Stimulated activated CD8-positive, alpha-beta memory T cell treated with anti-CD3 and anti-CD28 coated beads, Interleukin-7, amount 100 ng/mL, for 1 hour (primary cell): ENCODE measurements around the gene PLCB4.
"Not testable (repeated sequence)": the region's sequence is repeated elsewhere in the genome, so short reads cannot be mapped to it uniquely, and the experiment has no call there.

Experiments
- DNase-seq, 2 donors: peaks; one replicate each; pipeline ENCODE4 v3.0.0-alpha.2; 2020; ENCODE audit warnings: low read depth in 2 of 2

The PLCB4 gene

GRCh38 chr20:9068841-9069663, at the start of gene PLCB4:
Gene PLCB4, plus strand, starts transcription at chr20:9069087. Its CDS starts 238,728 bp downstream, at chr20:9307815.
- DNase-seq: no peak

DNA sequence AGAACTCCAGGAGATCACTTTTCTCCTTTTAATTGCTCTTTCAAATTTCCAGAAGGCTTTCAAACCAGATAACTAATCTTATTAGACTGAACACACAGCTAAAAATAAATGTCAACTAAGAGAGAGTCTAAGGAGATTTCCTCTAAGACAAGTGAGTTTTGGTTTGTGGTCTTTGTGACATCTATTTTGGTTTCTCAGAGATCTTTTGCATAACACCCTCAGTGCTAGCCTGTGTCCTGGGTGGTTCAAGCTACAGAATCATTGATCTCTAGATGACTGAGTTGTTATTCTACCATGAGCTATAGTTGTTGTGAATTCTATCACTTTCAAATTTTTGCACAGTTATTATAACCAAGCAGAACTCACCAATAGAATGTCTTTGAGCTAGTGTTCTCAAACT, 49.1 kb upstream of the PLCB4 start:
- no peak for DNase-seq

- no peak for DNase-seq
Observed at GRCh38 chr20:9021216-9021615, 47.7 kb upstream of the PLCB4 start.

GRCh38 chr20:9021699-9022098, 47.2 kb upstream of the PLCB4 start:
- no peak for DNase-seq

- no peak for DNase-seq
Observed at GRCh38 chr20:9022376-9022775, 46.5 kb upstream of the PLCB4 start.

- DNase-seq: no peak
Observed at GRCh38 chr20:9024606-9025005, 44.3 kb upstream of the PLCB4 start.

DNA sequence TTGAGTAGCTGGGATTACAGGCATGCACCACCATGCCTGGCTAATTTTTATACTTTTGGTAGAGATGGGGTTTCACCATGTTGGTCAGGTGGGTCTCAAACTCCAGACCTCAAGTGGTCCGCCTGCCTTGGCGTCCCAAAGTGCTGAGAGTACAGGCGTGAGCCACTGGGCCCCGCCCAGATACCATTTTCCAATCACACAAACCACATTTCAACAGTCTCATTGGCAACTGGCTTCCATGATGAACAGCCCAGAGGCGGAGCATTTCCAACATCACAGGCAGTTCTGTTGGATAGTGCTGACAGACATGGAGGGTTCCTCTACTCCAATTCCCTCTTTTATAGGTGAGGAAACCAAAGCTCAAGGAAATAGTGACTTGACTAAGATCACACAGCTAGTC, 43.9 kb upstream of the PLCB4 start:
- no peak for DNase-seq

- no peak for DNase-seq
Observed at GRCh38 chr20:9025643-9026042, 43.2 kb upstream of the PLCB4 start.

DNA sequence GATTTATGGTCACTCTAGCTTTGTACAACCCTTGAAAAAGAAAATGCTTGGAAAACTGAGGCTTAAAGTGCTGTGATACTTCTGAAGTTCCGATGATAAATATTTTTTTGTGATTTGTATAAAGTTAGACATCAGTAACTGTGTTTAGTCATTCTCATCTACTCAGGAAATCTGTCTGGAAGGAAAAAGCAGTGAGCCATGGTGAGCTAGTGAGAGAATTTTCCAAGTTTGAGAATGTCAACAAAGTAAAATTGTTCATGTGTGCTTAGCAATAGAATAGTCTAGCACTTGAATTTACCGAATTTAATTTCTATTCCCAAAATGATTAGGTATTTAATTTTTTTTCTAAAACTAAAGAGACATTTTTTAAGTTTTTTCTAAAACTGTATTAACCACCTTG, 41.3 kb upstream of the PLCB4 start:
- no peak for DNase-seq

GRCh38 chr20:9028419-9028818, 40.5 kb upstream of the PLCB4 start:
- DNase-seq: no peak

DNA sequence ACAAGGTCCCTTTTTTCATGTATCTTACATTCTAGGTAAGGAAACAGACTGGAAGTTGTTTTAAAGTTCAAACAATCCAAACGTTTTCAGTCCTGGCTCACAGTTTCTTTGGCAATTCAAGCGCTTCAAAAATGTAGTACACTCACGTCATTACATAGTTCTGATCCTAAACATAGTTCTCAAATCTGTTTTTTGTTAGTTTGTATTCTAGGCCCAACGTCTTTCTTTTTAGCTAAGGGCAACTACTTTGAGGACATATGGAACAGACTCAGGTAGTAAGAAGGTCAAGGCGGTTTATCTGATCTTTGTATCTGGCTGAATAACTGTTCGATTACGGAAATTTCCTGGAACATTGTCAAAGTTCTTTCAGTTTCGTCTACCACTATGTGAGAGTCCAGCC, 36.9 kb upstream of the PLCB4 start:
- no peak for DNase-seq

- no peak for DNase-seq
Observed at GRCh38 chr20:9032758-9033157, 36.1 kb upstream of the PLCB4 start.

DNA sequence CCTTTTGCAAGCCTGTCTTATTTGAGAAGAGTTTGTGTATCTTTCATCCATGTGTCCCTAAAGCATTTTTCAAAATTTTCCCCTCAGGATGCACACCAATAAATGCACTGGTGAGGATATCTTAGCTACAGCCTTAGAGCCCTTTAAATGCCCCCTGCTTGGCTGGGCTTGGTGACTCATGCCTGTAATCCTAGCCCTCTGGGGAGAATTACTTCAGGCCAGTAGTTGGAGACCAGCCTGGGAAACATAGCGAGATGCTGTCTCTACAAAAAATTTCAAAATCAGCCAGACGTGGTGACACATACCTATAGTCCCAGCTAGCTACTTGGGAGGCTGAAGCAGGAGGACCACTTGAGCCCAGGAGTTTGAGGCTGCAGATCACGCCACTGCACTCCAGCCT, 33.8 kb upstream of the PLCB4 start:
- no peak for DNase-seq

DNA sequence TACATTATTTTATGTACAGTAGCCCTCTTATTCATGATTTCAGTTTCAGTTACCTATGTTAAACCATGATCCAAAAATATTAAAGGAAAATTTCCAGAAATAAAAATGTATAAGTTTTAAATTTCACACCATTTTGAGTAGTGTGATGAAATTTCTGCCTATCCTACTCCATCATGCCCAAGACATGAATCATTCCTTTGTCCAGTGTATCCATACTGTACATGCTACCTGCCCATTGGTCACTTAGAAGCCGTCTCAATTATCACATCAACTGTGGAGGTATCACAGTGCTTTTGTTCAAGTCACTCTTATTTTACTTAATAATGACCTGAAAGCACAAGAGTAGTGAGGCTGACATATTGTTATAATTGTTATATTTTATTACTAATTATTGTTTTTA, 32.3 kb upstream of the PLCB4 start:
- no peak for DNase-seq

DNA sequence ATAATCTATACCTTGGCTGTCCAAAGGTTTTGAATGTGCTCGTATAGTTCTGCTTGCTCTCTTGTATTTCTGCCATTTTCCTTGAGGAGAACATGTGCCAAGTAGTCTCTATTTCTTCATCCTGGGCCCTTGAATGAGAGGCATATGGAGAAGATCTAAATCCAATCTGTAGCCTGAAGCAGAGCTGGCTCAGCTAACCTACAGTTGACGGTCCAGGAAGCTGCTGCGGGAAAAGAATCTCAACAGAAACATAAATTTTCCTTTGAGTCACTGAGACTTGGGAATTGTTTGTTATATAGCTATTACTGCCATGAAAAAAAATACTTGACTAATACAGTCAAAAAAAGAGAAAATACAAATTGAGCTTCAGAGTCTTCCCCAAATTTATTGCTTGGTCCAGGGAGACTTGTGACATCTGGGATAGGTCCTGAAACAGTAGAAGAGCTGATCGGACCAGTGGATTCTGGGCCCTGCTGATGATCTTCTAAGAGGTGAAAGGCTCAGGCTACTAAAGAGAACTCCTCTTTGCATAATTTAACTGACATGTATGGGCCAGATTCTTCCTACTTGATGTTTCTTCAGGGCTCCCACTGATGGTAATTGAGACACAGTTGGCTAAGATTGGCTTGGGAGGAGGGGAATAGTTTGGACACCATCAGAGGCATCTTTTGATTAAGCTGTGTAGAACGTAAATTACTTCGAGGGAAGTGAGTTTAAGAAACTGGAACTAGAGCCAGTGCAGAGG, 29.9 kb upstream of the PLCB4 start:
- DNase-seq: no peak

DNA sequence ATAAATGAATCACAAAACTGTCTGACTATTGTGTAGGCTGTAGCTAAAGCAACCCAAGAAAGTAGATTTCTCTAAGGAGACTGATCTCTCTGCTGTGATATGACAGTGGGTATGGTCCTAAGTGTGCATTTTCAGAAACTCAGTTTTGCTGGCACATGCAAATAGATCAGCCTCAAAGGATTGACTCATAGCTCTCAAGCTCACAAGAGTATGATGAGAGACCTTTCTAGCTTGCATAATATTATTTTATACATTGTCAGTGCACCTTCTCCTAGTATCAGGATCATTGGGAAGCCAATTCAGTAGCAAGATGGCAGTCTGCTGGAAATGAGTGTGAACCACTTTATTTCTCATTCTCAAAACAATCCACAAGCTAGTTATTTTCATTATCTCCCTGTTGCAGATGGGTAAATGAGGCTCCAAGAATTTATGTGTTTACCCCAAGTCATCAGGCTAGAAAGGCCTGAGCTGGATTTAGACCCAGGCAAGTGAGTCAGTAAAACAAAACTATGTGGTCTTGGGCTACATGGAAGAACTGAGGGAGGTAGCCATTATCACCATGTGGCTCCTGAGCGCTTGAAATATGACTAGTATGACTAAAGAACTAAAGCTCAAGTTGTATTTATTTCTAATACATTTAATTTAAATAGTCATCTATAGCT, 27.9 kb upstream of the PLCB4 start:
- DNase-seq: no peak

DNA sequence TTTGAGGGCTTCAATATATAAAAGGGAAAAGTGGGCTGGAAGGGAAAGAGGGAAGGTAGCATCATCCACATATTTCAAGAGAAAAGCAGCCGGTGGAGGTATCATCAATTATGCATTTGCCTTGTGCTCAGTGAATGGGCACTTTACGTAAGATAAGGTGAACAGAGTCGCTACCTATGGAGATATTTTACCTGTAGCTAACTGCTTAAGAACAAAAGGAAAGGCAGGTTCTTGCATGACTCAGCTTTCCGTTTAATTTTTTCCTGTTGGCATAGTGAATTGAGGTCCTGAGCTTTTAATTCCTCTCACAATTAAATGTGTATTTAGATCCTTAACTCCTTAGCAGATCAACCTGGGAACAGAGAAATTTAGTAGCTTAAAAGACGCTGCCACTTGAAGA, 25.5 kb upstream of the PLCB4 start:
- no peak for DNase-seq

GRCh38 chr20:9047928-9048327, 21.0 kb upstream of the PLCB4 start:
- DNase-seq: not testable (repeated sequence)

DNA sequence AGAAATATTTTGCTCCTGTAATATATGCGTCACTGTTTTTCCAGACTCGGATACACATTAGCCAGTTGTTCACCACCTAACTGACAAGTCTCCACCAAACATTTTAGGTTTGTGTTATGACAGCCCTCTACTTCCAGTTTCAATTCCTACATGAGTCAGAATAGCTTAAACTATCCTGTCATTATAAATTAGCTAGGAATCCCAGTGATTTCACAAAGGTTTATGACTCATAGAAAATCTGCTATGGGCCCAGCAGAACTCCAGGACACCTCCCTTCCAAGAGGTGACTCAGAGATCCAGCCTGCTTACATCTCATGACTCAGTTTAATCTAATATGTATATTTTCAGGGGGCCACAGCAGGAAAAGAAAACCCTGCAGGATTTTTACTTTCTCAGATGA, 17.4 kb upstream of the PLCB4 start:
- DNase-seq: no peak

DNA sequence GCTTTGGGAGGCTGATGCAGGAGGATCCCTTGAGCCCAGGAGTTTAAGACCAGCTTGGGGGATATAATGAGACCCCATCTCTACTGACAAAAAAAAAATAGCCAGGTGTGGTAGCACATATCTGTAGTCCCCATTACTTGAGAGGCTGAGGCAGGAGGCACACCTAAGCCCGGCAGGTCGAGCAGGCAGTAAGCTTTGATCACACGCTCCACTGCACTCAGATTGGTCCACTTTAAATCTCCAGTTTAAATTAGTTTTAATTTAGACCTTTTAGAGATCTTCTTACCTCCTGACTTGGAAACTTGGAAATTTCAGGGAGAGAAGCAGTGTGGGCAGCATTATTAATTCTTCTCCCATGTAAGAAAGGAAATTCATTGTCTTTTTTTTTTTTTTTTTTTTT, 16.8 kb upstream of the PLCB4 start:
- DNase-seq: no peak

DNA sequence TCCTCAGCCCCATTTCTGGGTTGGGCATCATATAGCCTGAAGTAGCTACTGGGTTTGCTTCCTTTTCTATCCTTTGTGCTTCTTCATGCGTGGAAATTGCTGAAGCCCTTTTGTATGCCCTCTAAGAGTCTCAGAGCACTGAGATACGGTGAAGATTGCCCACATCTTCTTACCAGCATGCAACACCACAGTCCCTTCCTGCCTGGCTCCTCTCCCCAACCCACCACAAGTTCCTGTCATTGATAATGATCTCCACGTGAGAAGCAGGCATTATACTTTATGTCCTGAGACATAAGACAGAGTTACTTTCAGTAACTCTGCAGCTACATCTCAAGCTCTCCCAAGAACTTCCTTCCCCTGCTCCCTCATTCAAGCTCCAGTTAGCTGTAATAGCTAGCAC, 15.8 kb upstream of the PLCB4 start:
- no peak for DNase-seq

DNA sequence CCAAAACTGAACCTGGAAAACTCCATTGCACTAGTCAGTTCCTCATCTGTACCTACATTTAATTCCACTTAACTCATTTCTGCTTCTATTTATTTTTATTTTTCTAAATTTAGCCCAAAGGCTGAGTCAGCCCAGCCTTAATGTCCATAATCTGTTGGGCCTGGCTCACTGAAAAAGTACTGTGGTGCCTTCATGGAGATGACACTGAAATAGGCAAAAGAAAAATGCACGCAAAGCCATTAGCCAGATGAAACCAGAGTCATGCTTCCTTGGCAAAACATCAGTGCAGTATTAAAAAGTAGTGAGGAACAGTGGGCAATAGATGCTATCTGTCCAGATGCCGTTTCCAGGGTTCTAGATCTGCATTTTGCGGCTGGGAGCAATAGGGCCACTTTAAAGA, 14.7 kb upstream of the PLCB4 start:
- no peak for DNase-seq

GRCh38 chr20:9059931-9060330, 9.0 kb upstream of the PLCB4 start:
- no peak for DNase-seq
